SK-N-SH treated with all-trans-retinoic acid at 6 μM for 48 hours (cell line): ENCODE data around the gene PRR15L.

Experiments used
- CSDC2 ChIP-seq: fragments of 250-450 bp; sonication (Bioruptor Pico); IDR thresholded peaks from 2 replicates; pipeline ENCODE4 v1.5.0; 2020; ENCODE audit warnings: mild to moderate bottlenecking, moderate library complexity
- ESRRG ChIP-seq: fragments of 250-450 bp; sonication (Bioruptor Pico); IDR thresholded peaks from 2 replicates; pipeline ENCODE4 v1.6.1; 2021; ENCODE audit warnings: mild to moderate bottlenecking
- OSR1 ChIP-seq: fragments of 250-450 bp; sonication (Bioruptor Pico); IDR thresholded peaks from 2 replicates; pipeline ENCODE4 v1.8.0; 2022; ENCODE audit warnings: moderate library complexity, mild to moderate bottlenecking, inconsistent platforms
- SNAI2 ChIP-seq: fragments of 250-450 bp; sonication (Bioruptor Pico); IDR thresholded peaks from 2 replicates; pipeline ENCODE4 v1.5.0; 2020; ENCODE audit warnings: mild to moderate bottlenecking, moderate library complexity
- TOX ChIP-seq: fragments of 250-450 bp; sonication (Bioruptor Pico); IDR thresholded peaks from 2 replicates; pipeline ENCODE4 v1.8.0; 2021; ENCODE audit warnings: mild to moderate bottlenecking, moderate library complexity, borderline replicate concordance
- ZC3H10 ChIP-seq: fragments of 250-450 bp; sonication (Bioruptor Pico); IDR thresholded peaks from 2 replicates; pipeline ENCODE4 v1.5.1; 2021; ENCODE audit warnings: mild to moderate bottlenecking, moderate library complexity
- ZFP30 ChIP-seq: fragments of 450-650 bp; formaldehyde crosslinking; IDR thresholded peaks from 2 replicates; pipeline ENCODE4 v1.5.0; 2022; ENCODE audit warnings: mild to moderate bottlenecking, moderate library complexity
- ZNF565 ChIP-seq: fragments of 450-650 bp; formaldehyde crosslinking; conservative IDR thresholded peaks from 2 replicates; pipeline ENCODE4 v1.5.0; 2020; ENCODE audit warnings: low read depth, mild to moderate bottlenecking, moderate library complexity
- ZNF8 ChIP-seq: fragments of 450-650 bp; formaldehyde crosslinking; IDR thresholded peaks from 2 replicates; pipeline ENCODE4 v1.5.0; 2020; ENCODE audit warnings: mild to moderate bottlenecking, moderate library complexity
- TF ChIP-seq, protein P1 (sequence below): fragments of 250-450 bp; sonication (Bioruptor Pico); IDR thresholded peaks from 2 replicates; pipeline ENCODE4 v1.8.0; 2020; ENCODE audit warnings: mild to moderate bottlenecking, moderate library complexity, borderline replicate concordance
- TF ChIP-seq, protein P2 (sequence below): fragments of 250-450 bp; sonication (Bioruptor Pico); IDR thresholded peaks from 2 replicates; pipeline ENCODE4 v1.8.0; 2021; ENCODE audit warnings: low read depth, mild to moderate bottlenecking, moderate library complexity, borderline replicate concordance
- TF ChIP-seq, protein P3 (sequence below): fragments of 250-450 bp; sonication (Bioruptor Pico); IDR thresholded peaks from 2 replicates; pipeline ENCODE4 v1.5.1; 2020; ENCODE audit warnings: low read depth, mild to moderate bottlenecking, moderate library complexity

DNA sequence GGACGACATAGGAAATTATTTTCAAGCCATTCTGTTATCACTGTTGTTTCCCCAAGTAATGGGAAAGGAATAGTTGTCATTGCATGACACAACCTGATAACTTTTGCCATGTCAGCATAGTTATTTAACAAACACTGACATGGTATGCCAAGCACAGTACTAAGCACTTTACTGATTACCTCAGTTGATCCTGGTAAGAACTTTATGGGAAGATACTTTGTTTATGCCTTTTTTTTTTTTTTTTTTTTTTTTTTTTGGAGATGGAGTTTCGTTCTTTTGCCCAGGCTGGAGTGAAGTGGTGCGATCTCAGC, 32.0 kb downstream of the PRR15L start:
- TF ChIP-seq SNAI2 (CRISPR knock-in tag) (no peak), CSDC2 (CRISPR knock-in tag) (no peak), ZFP30 (CRISPR knock-in tag) (no peak), TOX (CRISPR knock-in tag) (no peak), ZNF8 (CRISPR knock-in tag) (no peak), OSR1 (CRISPR knock-in tag) (no peak), ESRRG (CRISPR knock-in tag) (no peak), ZC3H10 (CRISPR knock-in tag) (no peak), ZNF565 (CRISPR knock-in tag) (no peak)
- TF ChIP-seq, protein P1, sequence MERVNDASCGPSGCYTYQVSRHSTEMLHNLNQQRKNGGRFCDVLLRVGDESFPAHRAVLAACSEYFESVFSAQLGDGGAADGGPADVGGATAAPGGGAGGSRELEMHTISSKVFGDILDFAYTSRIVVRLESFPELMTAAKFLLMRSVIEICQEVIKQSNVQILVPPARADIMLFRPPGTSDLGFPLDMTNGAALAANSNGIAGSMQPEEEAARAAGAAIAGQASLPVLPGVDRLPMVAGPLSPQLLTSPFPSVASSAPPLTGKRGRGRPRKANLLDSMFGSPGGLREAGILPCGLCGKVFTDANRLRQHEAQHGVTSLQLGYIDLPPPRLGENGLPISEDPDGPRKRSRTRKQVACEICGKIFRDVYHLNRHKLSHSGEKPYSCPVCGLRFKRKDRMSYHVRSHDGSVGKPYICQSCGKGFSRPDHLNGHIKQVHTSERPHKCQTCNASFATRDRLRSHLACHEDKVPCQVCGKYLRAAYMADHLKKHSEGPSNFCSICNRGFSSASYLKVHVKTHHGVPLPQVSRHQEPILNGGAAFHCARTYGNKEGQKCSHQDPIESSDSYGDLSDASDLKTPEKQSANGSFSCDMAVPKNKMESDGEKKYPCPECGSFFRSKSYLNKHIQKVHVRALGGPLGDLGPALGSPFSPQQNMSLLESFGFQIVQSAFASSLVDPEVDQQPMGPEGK (CRISPR knock-in tag), result no peak
- TF ChIP-seq, protein P2, sequence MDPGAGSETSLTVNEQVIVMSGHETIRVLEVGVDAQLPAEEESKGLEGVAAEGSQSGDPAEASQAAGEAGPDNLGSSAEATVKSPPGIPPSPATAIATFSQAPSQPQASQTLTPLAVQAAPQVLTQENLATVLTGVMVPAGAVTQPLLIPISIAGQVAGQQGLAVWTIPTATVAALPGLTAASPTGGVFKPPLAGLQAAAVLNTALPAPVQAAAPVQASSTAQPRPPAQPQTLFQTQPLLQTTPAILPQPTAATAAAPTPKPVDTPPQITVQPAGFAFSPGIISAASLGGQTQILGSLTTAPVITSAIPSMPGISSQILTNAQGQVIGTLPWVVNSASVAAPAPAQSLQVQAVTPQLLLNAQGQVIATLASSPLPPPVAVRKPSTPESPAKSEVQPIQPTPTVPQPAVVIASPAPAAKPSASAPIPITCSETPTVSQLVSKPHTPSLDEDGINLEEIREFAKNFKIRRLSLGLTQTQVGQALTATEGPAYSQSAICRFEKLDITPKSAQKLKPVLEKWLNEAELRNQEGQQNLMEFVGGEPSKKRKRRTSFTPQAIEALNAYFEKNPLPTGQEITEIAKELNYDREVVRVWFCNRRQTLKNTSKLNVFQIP (CRISPR knock-in tag), result no peak
- TF ChIP-seq, protein P3, sequence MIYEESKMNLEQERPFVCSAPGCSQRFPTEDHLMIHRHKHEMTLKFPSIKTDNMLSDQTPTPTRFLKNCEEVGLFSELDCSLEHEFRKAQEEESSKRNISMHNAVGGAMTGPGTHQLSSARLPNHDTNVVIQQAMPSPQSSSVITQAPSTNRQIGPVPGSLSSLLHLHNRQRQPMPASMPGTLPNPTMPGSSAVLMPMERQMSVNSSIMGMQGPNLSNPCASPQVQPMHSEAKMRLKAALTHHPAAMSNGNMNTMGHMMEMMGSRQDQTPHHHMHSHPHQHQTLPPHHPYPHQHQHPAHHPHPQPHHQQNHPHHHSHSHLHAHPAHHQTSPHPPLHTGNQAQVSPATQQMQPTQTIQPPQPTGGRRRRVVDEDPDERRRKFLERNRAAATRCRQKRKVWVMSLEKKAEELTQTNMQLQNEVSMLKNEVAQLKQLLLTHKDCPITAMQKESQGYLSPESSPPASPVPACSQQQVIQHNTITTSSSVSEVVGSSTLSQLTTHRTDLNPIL (CRISPR knock-in tag), result no peak
